ENCODE measurements around the gene KLHL5. TPM values are rescaled to one million over a fixed set of nuclear protein-coding genes. Genes with fewer than 3 reads are reported as not detected.
"Not testable (repeated sequence)": the region's sequence is repeated elsewhere in the genome, so short reads cannot be mapped to it uniquely, and the experiment has no call there.

Gene KLHL5
- polyA plus RNA-seq, 4 donors: 38.8 to 45.4 (median 42.5) TPM

- no peak for DNase-seq (ENCODE audit: low read depth in 4 of 4, low spot score in 2 of 4)
Observed at GRCh38 chr4:39083164-39083563, 21.1 kb downstream of the KLHL5 start.

- DNase-seq (ENCODE audit: low read depth in 4 of 4, low spot score in 2 of 4): no peak
Observed at GRCh38 chr4:39085891-39086290, 23.9 kb downstream of the KLHL5 start.

- DNase-seq (ENCODE audit: low read depth in 4 of 4, low spot score in 2 of 4): no peak
Observed at GRCh38 chr4:39096847-39097246, 34.8 kb downstream of the KLHL5 start.

GRCh38 chr4:39097290-39097689 lies 35.3 kb downstream of the KLHL5 start:
- no peak for DNase-seq (ENCODE audit: low read depth in 4 of 4, low spot score in 2 of 4)

GRCh38 chr4:39102297-39102696 lies 40.3 kb downstream of the KLHL5 start:
- DNase-seq (ENCODE audit: low read depth in 4 of 4, low spot score in 2 of 4): no peak

- no peak for DNase-seq (ENCODE audit: low read depth in 4 of 4, low spot score in 2 of 4)
Observed at GRCh38 chr4:39103291-39103690, 41.3 kb downstream of the KLHL5 start.

GRCh38 chr4:39104255-39104654 lies 42.2 kb downstream of the KLHL5 start:
- DNase-seq (ENCODE audit: low read depth in 4 of 4, low spot score in 2 of 4): no peak

- no peak for DNase-seq (ENCODE audit: low read depth in 4 of 4, low spot score in 2 of 4)
Observed at GRCh38 chr4:39106011-39106410, 44.0 kb downstream of the KLHL5 start.

- DNase-seq (ENCODE audit: low read depth in 4 of 4, low spot score in 2 of 4): no peak
Observed at GRCh38 chr4:39114436-39114835, 52.4 kb downstream of the KLHL5 start.

- DNase-seq (ENCODE audit: low read depth in 4 of 4, low spot score in 2 of 4): no peak
Observed at GRCh38 chr4:39118034-39118658, 56.1 kb downstream of the KLHL5 start.

GRCh38 chr4:39120418-39120817 lies 58.4 kb downstream of the KLHL5 start:
- no peak for DNase-seq (ENCODE audit: low read depth in 4 of 4, low spot score in 2 of 4)

- no peak for DNase-seq (ENCODE audit: low read depth in 4 of 4, low spot score in 2 of 4)
Observed at GRCh38 chr4:39124885-39125599, 63.0 kb downstream of the KLHL5 start.

- no peak for DNase-seq (ENCODE audit: low read depth in 4 of 4, low spot score in 2 of 4)
Observed at GRCh38 chr4:39125600-39125985, 63.6 kb downstream of the KLHL5 start.

- DNase-seq (ENCODE audit: low read depth in 4 of 4, low spot score in 2 of 4): no peak
Observed at GRCh38 chr4:39126256-39127095, 64.4 kb downstream of the KLHL5 start.

GRCh38 chr4:39133623-39134022 lies 71.6 kb downstream of the KLHL5 start:
- DNase-seq (ENCODE audit: low read depth in 4 of 4, low spot score in 2 of 4): no peak

- peak in 1 of 4 donors; percentile 7 for DNase-seq (ENCODE audit: low read depth in 4 of 4, low spot score in 2 of 4)
Observed at GRCh38 chr4:39134683-39135306, 72.8 kb downstream of the KLHL5 start.

GRCh38 chr4:39138227-39138626 lies 76.2 kb downstream of the KLHL5 start:
- not testable (repeated sequence) for DNase-seq (ENCODE audit: low read depth in 4 of 4, low spot score in 2 of 4)

GRCh38 chr4:39146211-39146610 lies 84.2 kb downstream of the KLHL5 start:
- no peak for DNase-seq (ENCODE audit: low read depth in 4 of 4, low spot score in 2 of 4)

- no peak for DNase-seq (ENCODE audit: low read depth in 4 of 4, low spot score in 2 of 4)
Observed at GRCh38 chr4:39154009-39154408, 92.0 kb downstream of the KLHL5 start.

GRCh38 chr4:39157520-39157919 lies 95.5 kb downstream of the KLHL5 start:
- DNase-seq (ENCODE audit: low read depth in 4 of 4, low spot score in 2 of 4): no peak

GRCh38 chr4:39166177-39166576 lies 104.1 kb downstream of the KLHL5 start:
- DNase-seq (ENCODE audit: low read depth in 4 of 4, low spot score in 2 of 4): no peak

Data from left renal cortex interstitium (tissue), 4 donors.